22Rv1 (cell line): ENCODE data around the gene MAST4.

Source experiments
- H3K27ac ChIP-seq: fragments of 450-650 bp; 2 replicates; pipeline ENCODE4 v1.5.1; 2017
- CTCF ChIP-seq: fragments of 450-650 bp; IDR thresholded peaks from 2 replicates; pipeline ENCODE4 v1.5.1; 2017; ENCODE audit warnings: mild to moderate bottlenecking
- ZFX ChIP-seq: fragments of 450-650 bp; IDR thresholded peaks from 2 replicates; pipeline ENCODE4 v1.6.1; 2017; ENCODE audit warnings: antibody characterized with exemption, borderline replicate concordance

Gene MAST4

GRCh38 chr5:66789434-66789833, 193.2 kb downstream of the MAST4 start:
- no peak for TF ChIP-seq ZFX
- TF ChIP-seq CTCF = no peak
- H3K27ac ChIP-seq = no peak overlapping the region

GRCh38 chr5:66793049-66793448, 196.9 kb downstream of the MAST4 start:
- H3K27ac ChIP-seq = no peak overlapping the region
- TF ChIP-seq CTCF = no peak
- no peak for TF ChIP-seq ZFX

GRCh38 chr5:66795682-66796081, 199.5 kb downstream of the MAST4 start:
- H3K27ac ChIP-seq = no peak overlapping the region
- TF ChIP-seq ZFX (no peak), CTCF (no peak)

- TF ChIP-seq CTCF = 0 out of 2 replicates have a peak, but pooled peaks have one; percentile 6
- no peak for TF ChIP-seq ZFX
- H3K27ac ChIP-seq = no peak overlapping the region
Measured at GRCh38 chr5:66796305-66797292, 200.4 kb downstream of the MAST4 start.

- no peak for TF ChIP-seq ZFX
- no peak overlapping the region for H3K27ac ChIP-seq
Measured at GRCh38 chr5:66802941-66803340, 206.7 kb downstream of the MAST4 start.

- TF ChIP-seq ZFX (no peak), CTCF (no peak)
- no peak overlapping the region for H3K27ac ChIP-seq
Measured at GRCh38 chr5:66805514-66806430, 209.6 kb downstream of the MAST4 start.

GRCh38 chr5:66807743-66808142, 211.6 kb downstream of the MAST4 start:
- TF ChIP-seq ZFX = no peak
- TF ChIP-seq CTCF = peak; percentile 71
- no peak overlapping the region for H3K27ac ChIP-seq
